COR-L47 (cell line): Measurements from ENCODE around the gene REEP1.

ENCODE experiments used
- DNase-seq: peaks from one replicate; lab custom pipeline; 2025; lab: John Stamatoyannopoulos, UW

Gene REEP1

GRCh38 chr2:86195808-86196387 lies 141.5 kb downstream of the REEP1 start:
- DNase-seq: no peak

GRCh38 chr2:86195055-86195807 lies 142.2 kb downstream of the REEP1 start, which contains the start of gene IMMT:
Gene IMMT (minus strand): TSS chr2:86195462. CDS start chr2:86195382, 80 bp downstream.
- peak; percentile 97 for DNase-seq

GRCh38 chr2:86194751-86195054 lies 142.7 kb downstream of the REEP1 start:
- DNase-seq: no peak

GRCh38 chr2:86193901-86194567 lies 143.4 kb downstream of the REEP1 start:
- DNase-seq: no peak

GRCh38 chr2:86189782-86190416 lies 147.5 kb downstream of the REEP1 start:
- no peak for DNase-seq

GRCh38 chr2:86186431-86186830 lies 151.0 kb downstream of the REEP1 start:
- no peak for DNase-seq

GRCh38 chr2:86185517-86186212 lies 151.8 kb downstream of the REEP1 start:
- DNase-seq: no peak

GRCh38 chr2:86176597-86176996 lies 160.8 kb downstream of the REEP1 start:
- DNase-seq: no peak

- DNase-seq: no peak
Observed at GRCh38 chr2:86175828-86176227, 161.6 kb downstream of the REEP1 start.

GRCh38 chr2:86174445-86174844 lies 163.0 kb downstream of the REEP1 start:
- DNase-seq: no peak

- no peak for DNase-seq
Observed at GRCh38 chr2:86172610-86173009, 164.8 kb downstream of the REEP1 start.

- no peak for DNase-seq
Observed at GRCh38 chr2:86171295-86171694, 166.1 kb downstream of the REEP1 start.

GRCh38 chr2:86170449-86170848 lies 167.0 kb downstream of the REEP1 start:
- DNase-seq: no peak
